Smooth muscle cell (in vitro differentiated cells): ENCODE data around the gene ZMIZ2. TPM values are rescaled to one million over a fixed set of nuclear protein-coding genes. Genes with fewer than 3 reads are reported as not detected.

Experiments
- DNase-seq: peaks from one replicate; lab custom pipeline; 2025; ENCODE audit not compliant: unreplicated experiment; lab: John Stamatoyannopoulos, UW
- H2AFZ ChIP-seq: fragments of 200-600 bp; sonication (generic); 2 replicates; pipeline ENCODE4 v1.6.0; 2016; ENCODE audit warnings: antibody characterized with exemption, low read depth, mild to moderate bottlenecking
- H3F3A ChIP-seq: fragments of 200-600 bp; sonication (generic); 2 replicates; pipeline ENCODE4 v1.6.0; 2017; ENCODE audit warnings: antibody characterized with exemption, low read depth
- H3K27ac ChIP-seq: fragments of 200-600 bp; sonication (generic); 2 replicates; pipeline ENCODE4 v1.5.1; 2016; ENCODE audit warnings: low read depth, mild to moderate bottlenecking
- H3K27me3 ChIP-seq: fragments of 200-600 bp; sonication (generic); 2 replicates; pipeline ENCODE4 v1.6.1; 2016; ENCODE audit warnings: low read depth, mild to moderate bottlenecking
- H3K36me3 ChIP-seq: fragments of 200-600 bp; sonication (generic); 2 replicates; pipeline ENCODE4 v1.5.1; 2016; ENCODE audit warnings: low read depth
- H3K4me1 ChIP-seq: fragments of 200-600 bp; sonication (generic); 2 replicates; pipeline ENCODE4 v1.5.1; 2016; ENCODE audit warnings: low read depth
- H3K4me2 ChIP-seq: fragments of 200-600 bp; sonication (generic); 2 replicates; pipeline ENCODE4 v1.6.0; 2016; ENCODE audit warnings: mild to moderate bottlenecking
- H3K4me3 ChIP-seq: fragments of 200-600 bp; sonication (generic); 2 replicates; pipeline ENCODE4 v1.5.1; 2016; ENCODE audit warnings: mild to moderate bottlenecking
- H3K79me2 ChIP-seq: fragments of 200-600 bp; sonication (generic); 2 replicates; pipeline ENCODE4 v1.6.0; 2016; ENCODE audit warnings: low read depth, mild to moderate bottlenecking
- H3K9ac ChIP-seq: fragments of 200-600 bp; sonication (generic); 2 replicates; pipeline ENCODE4 v1.6.0; 2016; ENCODE audit warnings: low read depth
- H3K9me3 ChIP-seq: fragments of 200-600 bp; sonication (generic); replicated peaks from 2 replicates; pipeline ENCODE4 v1.5.1; 2016; ENCODE audit warnings: low read depth
- H4K20me1 ChIP-seq: fragments of 200-600 bp; sonication (generic); 2 replicates; pipeline ENCODE4 v1.6.0; 2016; ENCODE audit warnings: low read depth
- WGBS: methylation state at CpG from one replicate; pipeline ENCODE4 v1.1.7; 2016; ENCODE audit warnings: low lambda C conversion rate; 5-methylcytosine and 5-hydroxymethylcytosine counted together
- polyA plus RNA-seq: library from polyadenylated mRNA; unstranded; fragments of >200 nt; fragmentation: Nextera tagmentation; extraction: Ambion mirVana; gene quantifications from 2 replicates; pipeline ENCODE4 v1.2.1, GENCODE V29; 2016
- total RNA-seq: library from RNA; depleted of rRNA; stranded (reverse); fragments of >200 nt; gene quantifications from 2 replicates; pipeline ENCODE4 v1.2.3, GENCODE V29; 2014
- TF ChIP-seq, protein P1 (sequence below): fragments of 200-600 bp; sonication (generic); IDR thresholded peaks from 2 replicates; pipeline ENCODE4 v1.5.1; 2017; ENCODE audit warnings: borderline replicate concordance, mild to moderate bottlenecking, antibody characterized with exemption; ENCODE audit not compliant: insufficient read depth, poor library complexity, severe bottlenecking

The ZMIZ2 gene
- total and polyA plus RNA-seq, 2 experiments from 2014 or later: 8.8 to 17.2 TPM

DNA sequence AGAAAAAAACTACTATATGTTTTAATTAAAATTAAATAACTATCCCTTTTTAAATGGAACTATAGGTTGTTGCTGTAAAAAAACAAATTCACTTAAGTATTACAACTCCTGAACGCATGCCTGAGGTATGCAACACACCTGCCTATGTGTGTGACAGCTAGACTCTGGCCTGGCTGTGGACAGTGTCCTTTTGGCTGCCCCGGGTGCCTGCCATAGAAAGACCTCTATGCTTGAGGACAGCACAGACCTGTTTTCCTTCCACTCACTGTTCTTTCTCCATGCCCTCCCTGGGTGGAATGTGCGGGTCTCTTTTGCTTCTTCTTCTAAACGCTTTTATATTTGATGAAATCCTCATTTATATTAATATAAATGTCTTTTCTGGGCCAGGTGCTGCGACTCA is 41.3 kb downstream of the ZMIZ2 start:
- H2AFZ ChIP-seq: no peak overlapping the region
- peaks cover 3% of the 10 kb centered on the region for H3F3A ChIP-seq
- TF ChIP-seq, protein P1, sequence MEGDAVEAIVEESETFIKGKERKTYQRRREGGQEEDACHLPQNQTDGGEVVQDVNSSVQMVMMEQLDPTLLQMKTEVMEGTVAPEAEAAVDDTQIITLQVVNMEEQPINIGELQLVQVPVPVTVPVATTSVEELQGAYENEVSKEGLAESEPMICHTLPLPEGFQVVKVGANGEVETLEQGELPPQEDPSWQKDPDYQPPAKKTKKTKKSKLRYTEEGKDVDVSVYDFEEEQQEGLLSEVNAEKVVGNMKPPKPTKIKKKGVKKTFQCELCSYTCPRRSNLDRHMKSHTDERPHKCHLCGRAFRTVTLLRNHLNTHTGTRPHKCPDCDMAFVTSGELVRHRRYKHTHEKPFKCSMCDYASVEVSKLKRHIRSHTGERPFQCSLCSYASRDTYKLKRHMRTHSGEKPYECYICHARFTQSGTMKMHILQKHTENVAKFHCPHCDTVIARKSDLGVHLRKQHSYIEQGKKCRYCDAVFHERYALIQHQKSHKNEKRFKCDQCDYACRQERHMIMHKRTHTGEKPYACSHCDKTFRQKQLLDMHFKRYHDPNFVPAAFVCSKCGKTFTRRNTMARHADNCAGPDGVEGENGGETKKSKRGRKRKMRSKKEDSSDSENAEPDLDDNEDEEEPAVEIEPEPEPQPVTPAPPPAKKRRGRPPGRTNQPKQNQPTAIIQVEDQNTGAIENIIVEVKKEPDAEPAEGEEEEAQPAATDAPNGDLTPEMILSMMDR: no peak
- H3K9ac ChIP-seq: no peak overlapping the region
- H3K27ac ChIP-seq: no peak overlapping the region
- no peak overlapping the region for H3K4me2 ChIP-seq
- H3K4me3 ChIP-seq: no peak overlapping the region
- no peaks in the 10 kb centered on the region for H3K36me3 ChIP-seq
- H4K20me1 ChIP-seq: no peaks in the 10 kb centered on the region
- H3K4me1 ChIP-seq: no peaks in the 10 kb centered on the region
- DNase-seq: no peak
- H3K79me2 ChIP-seq: no peaks in the 10 kb centered on the region
- 87% methylated on average over 5 of the region's 5 CpGs for WGBS
- H3K9me3 ChIP-seq: no peaks in the 10 kb centered on the region
- no peaks in the 10 kb centered on the region for H3K27me3 ChIP-seq

DNA sequence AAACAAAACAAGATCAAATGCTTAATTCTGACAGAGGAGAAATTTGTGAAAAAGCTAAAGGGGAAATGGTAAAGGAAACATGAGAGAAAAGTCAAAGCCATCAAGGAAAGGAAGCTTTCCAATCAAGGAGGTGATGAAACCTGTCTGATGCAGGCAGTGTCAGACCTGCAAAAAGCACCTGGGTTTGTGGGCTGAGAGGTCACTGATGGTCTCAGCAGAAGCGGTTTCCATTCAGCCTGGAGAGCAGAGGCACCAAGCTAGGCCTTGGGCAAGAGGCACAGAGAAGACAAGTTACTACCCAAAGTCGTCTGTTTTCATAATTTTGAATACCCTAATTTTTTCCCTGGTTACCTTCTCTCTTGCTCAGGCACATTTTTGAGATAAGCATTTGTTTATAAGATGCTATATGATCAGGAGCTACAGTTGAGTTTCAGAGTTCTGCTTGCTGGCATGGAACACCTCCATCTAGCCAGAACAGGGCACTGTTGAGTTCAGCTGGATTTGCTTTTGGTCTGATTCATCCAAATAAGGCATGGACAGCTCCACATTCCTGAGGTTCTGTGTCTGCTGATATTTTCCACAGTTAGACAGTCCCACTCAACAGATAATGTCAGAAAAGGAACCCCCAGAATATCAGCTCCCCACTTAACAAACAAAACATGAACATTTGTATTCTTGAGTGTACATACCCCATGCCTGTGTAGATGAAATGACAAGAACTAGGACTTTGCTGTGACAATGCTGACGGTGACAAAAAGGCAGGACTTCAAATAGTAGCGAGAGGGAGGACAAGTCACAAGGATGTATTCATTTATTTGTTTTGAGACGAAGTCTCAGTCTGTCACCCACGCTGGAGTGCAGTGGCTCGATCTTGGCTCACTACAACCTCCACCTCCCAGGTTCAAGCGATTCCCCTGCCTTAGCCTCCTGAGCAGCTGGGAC is 42.9 kb downstream of the ZMIZ2 start:
- WGBS: 57% methylated on average over 8 of the region's 8 CpGs
- TF ChIP-seq, protein P1: peak; percentile 5

DNA sequence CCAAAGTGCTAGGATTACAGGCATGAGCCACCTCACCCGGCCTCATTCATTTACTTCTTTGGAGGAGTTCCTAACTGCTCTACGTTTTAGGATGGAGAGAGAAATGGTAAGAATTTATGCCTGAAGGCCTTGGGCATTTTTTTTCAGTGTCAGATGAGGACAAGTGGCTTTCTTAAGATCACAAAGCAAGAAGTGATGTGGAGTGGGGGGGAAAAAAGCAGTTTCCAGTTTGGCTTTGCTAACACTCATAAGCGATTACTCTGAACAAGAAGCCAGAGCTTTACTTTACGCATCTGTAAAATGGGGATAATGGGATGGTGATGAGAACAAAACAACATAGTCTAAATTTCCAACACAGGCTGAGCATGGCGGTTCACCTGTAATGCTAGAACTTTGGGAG is 45.3 kb downstream of the ZMIZ2 start:
- Histone ChIP-seq H3K79me2 (peaks cover 24% of the 10 kb centered on the region), H3K9me3 (no peaks in the 10 kb centered on the region), H3K4me3 (no peak overlapping the region), H3K4me1 (peaks cover 9% of the 10 kb centered on the region), H3K36me3 (no peaks in the 10 kb centered on the region), H3K4me2 (no peak overlapping the region), H3F3A (peaks cover 8% of the 10 kb centered on the region), H3K9ac (no peak overlapping the region), H2AFZ (no peak overlapping the region), H3K27ac (no peak overlapping the region), H4K20me1 (peaks cover 20% of the 10 kb centered on the region), H3K27me3 (no peaks in the 10 kb centered on the region)
- WGBS: 78% methylated on average over 5 of the region's 5 CpGs
- DNase-seq: no peak
- TF ChIP-seq, protein P1: no peak

More for the DNA sequence above, 42.9 kb downstream of the ZMIZ2 start:
- H3K4me2 ChIP-seq: peak overlapping the region; percentile 22
- no peaks in the 10 kb centered on the region for H3K9me3 ChIP-seq
- peak overlapping the region; percentile 34 for H3K27ac ChIP-seq
- no peak overlapping the region for H3K9ac ChIP-seq
- no peaks in the 10 kb centered on the region for H4K20me1 ChIP-seq
- peaks cover 3% of the 10 kb centered on the region for H3F3A ChIP-seq
- H3K4me1 ChIP-seq: no peaks in the 10 kb centered on the region
- H3K79me2 ChIP-seq: peaks cover under 1% of the 10 kb centered on the region
- no peak for DNase-seq
- no peak overlapping the region for H2AFZ ChIP-seq
- H3K36me3 ChIP-seq: no peaks in the 10 kb centered on the region
- H3K27me3 ChIP-seq: no peaks in the 10 kb centered on the region
- no peak overlapping the region for H3K4me3 ChIP-seq
